HG03342 (cell line): ENCODE results near the gene CUTA.
"Not testable (repeated sequence)": the region's sequence is repeated elsewhere in the genome, so short reads cannot be mapped to it uniquely, and the experiment has no call there.

Source experiments
- ATAC-seq: cut with Tn5 transposase; IDR thresholded peaks from one replicate; pipeline ENCODE4 v1.9.1; 2021; ENCODE audit warnings: mild to moderate bottlenecking, moderate library complexity; ENCODE audit not compliant: unreplicated experiment

Gene CUTA

DNA sequence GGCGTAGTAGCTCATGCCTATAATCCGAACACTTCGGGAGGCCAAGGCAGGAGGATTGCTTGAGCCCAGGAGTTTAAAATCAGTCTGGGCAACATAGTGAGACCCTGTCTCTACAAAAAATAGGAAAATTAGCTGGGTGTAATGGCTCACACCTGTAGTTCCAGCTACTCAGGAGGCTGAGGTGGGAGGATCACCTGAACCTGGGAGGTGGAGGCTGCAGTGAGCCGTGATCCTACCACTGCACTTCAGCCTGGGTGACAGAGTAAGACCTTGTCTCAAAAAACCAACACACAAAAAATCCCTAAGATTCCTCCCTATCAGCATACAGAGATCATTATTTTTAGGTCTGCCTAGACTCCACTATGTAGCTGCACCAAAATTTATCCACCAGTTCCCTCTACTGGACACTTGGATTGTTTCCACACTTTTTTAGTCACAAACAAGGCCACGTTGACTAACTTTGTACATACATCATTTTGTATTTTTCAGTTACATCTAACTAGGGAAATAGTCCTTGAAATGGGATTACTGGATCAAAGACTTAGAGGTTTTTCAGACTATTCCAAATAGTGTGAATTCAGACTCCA, 10.7 kb downstream of the CUTA start:
- no peak for ATAC-seq

DNA sequence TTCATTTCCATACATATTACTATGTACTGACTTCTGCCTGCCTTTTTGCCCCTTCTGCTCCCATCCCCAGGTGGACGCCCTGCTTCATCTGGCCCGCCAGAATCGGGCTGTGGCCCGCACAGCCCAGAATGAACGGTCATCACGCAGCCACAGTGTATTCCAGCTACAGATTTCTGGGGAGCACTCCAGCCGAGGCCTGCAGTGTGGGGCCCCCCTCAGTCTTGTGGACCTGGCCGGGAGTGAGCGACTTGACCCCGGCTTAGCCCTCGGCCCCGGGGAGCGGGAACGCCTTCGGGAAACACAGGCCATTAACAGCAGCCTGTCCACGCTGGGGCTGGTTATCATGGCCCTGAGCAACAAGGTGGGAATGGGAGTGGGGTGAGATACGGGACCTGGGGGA, 11.8 kb downstream of the CUTA start:
- ATAC-seq: no peak

DNA sequence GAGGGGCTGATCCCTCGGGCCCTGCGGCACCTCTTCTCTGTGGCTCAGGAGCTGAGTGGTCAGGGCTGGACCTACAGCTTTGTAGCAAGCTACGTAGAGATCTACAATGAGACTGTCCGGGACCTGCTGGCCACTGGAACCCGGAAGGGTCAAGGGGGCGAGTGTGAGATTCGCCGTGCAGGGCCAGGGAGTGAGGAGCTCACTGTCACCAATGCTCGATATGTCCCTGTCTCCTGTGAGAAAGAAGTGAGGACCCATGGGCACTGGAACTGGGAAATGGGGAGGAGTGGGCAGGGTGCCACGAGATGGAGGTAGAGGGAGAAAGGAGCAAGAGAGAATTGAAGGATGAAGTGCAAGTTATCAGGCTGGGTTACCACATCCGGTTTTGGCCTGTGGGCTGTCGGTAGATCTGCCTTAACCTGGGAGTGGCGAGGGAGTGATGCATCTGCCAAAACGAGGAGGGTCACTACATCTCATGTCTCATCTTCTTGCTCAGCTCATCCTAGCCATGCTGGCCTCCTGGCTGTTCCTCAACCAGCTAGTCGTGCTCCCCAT, 12.4 kb downstream of the CUTA start:
- no peak for ATAC-seq

DNA sequence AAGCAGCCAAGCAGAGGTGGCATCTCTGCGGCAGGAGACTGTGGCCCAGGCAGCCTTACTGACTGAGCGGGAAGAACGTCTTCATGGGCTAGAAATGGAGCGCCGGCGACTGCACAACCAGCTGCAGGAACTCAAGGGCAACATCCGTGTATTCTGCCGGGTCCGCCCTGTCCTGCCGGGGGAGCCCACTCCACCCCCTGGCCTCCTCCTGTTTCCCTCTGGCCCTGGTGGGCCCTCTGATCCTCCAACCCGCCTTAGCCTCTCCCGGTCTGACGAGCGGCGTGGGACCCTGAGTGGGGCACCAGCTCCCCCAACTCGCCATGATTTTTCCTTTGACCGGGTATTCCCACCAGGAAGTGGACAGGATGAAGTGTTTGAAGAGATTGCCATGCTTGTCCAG, 13.0 kb downstream of the CUTA start:
- no peak for ATAC-seq

DNA sequence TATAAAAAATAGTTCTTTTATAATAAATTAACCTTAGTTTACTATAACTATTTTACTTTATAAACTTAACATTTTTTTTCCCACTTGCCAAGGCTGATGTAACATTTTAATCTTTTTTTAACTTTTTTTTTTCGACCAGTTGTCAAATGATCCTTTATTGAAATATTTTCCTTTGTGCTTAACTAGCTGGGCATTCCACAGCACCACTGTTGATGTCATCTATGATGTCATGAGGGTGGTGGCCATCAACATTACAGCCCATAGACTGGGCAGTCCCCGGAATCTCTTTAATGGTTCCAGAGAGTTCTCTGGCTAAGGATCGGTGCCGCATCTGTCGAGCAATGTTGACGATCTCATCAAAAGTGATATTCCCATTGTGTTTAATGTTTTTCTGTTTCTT, 18.0 kb downstream of the CUTA start:
- not testable (repeated sequence) for ATAC-seq

DNA sequence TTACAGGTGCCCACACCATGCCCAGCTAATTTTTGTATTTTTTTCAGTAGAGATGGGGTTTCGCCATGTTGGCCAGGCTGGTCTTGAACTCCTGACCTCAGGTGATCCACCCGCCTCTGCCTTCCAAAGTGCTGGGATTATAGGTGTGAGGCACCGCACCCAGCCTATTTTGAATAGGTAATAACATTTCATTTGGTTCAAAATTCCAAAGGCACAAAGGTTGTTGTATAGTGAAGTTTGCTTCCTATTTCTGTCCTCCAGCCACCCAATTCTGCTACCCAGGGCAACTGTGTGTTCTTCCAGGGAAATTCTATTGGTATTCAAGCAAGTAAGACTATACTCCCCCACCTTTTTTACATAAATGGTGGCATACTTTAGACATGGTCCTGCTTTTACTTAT, 19.3 kb downstream of the CUTA start:
- not testable (repeated sequence) for ATAC-seq

DNA sequence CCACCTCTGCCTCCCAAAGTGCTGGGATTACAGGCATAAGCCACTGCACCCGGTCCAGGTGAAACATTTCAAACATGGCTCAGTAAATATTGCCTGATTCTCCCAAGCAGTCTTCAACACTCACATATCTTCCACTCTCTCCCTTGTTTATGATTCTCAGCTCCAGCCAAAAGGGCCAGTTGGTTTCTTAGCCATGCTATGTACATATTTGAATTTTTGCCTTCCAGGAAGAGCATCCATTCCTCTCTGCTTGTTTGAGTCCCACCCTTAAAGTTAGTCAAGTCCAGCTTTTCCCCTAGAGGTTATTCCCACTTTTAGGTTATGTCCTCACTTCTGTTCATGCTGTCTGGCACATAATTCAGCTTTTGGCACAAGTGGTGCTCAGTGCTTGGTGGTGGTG, 20.4 kb downstream of the CUTA start:
- no peak for ATAC-seq

DNA sequence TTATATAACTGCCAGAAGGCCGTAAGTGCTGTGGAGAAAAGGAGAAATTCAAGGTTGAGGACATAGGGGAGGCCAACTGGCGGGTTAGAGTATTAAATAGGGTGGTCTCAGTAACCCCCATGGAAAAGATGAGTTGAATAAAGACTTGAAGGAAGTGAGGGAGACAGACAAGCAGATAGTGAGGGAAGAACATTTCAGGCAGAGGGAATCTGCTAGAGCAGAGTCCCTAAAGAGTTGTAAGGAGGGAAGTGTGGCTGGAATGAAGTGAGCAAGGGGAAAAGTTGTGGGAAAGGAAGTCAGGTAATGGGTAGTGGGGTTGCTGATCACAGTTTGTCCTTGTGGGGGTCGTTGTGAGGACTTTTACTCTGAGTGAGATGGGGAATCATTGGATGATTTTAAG, 24.9 kb downstream of the CUTA start:
- ATAC-seq: no peak

DNA sequence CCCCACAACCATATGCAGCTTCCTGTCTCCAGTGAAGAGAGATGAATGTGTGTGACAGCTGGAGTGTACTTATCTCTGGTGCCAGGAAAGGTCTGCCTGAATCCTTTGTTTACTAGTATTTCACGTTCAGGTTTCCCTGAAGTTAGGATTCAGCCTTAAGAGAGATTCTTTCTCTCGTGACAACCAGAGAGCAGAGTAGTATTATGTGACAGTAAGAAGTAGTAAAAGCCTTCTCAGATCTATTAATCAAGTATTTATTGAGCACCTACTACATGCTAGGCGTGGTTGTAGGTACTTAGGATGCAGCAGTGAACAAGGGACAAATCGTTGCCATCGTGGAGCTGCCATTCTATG, 25.3 kb downstream of the CUTA start:
- ATAC-seq: no peak

DNA sequence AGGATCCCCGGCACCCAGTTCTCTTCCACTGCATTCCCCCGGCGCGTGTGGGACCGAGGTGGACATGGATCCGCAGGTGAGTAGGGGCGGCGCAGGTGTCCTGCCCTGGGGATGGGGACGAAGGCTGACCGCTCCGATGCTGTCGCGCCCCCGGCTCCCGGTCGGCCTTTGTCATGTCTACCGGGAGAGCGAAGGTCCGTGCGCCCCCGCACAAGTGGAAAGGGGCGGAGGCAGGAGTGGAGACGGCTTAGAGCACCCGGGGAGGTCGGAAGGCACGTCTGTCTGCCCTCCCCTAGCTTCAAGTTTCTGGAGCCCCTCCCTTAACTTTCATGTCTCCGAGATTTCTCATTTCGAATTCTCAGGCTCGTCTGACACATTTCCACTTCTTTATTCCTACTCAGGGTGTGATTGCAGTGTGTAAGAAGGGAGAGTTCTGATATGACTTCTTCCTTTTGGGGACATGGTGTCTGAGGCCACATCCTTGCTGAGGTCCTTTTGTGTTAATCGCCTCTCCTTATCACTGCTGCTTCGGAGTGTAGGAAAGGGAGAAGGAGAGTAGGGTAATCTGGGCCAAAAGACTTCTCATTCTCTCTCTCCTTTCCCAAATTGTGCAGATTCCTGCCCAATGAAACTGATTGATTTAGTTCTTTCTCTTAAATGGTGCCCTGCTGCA, 25.8 kb downstream of the CUTA start:
- ATAC-seq: peak; percentile 16

DNA sequence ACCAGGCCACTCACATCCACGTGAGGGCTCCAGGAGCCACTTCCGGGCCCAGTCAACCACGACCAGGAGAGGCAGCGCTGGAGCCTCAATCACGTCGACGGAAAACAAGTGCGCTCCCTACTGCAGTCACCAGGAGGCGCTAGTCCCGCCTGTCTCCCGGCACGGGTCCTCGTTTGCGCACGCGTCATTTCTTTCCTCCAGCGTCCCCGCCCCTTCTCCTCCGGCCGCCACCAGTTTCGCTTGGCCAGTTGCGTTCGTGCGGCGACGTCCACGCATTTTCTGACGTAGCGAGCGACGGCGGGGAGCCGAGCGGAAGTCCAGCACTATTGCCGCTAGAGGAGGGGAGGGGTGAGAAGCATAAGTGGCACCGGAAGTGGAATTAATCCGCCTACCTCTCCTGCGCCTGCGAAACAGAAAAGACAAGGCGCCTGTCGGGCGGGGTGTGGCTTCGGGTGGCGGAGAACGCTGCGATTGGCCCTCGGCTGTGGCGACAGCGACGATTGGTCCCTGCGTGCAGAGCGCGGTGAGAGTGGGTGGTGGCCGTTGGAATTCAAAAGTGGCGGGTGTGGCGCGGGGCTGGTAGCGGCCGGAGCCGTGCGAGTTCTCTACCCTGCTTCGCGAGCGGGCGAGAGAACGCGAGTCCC, 26.5 kb downstream of the CUTA start, which contains the start of gene KIFC1:
Gene KIFC1, plus strand, starts transcription at position 546 of the 644 bp plus-strand sequence. CDS start 163 bp downstream, outside the sequence.
- peak; percentile 88 for ATAC-seq

DNA sequence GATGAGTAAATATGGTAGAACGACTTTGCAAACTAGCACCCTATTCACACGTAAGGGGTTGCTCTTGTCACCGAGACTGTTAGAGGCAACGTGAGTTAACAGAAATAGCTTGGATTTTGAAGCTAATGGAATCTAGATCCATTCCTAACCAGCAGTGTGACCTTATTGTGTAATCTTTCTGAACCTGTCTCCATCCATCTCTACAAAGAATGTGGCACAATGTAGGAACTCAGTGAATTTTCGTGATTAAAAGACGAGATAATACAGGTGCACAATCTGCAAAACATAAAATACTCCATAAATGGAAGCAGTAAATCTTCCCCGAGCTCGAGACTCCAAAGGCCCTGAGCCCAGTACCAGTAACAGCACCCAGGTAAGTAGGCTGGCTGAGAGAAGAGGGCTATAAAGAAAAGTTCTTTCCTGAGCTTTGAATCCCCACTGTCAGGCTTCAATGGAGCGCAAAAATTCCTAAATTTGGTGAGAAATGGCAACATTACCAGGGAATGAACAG, 27.1 kb downstream of the CUTA start:
- no peak for ATAC-seq

DNA sequence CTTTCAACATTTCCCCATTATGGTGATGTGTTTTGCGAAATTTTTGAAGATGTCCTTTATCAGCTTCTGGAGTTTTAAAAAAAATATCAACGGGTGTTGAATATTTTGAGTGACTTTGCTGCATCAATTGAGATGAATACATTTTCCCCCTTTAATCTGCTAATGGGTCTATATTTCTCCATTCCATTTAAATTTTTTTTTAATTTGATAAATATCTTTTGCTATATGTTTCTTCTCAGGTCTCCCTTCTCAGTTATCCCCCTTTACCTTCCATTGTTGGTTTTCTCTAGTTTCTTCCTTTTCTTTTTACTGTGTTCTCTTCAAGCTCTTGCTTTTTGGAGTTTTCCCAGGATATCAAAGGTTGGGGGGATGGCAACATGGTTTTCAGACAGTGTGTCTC, 27.7 kb downstream of the CUTA start:
- no peak for ATAC-seq

DNA sequence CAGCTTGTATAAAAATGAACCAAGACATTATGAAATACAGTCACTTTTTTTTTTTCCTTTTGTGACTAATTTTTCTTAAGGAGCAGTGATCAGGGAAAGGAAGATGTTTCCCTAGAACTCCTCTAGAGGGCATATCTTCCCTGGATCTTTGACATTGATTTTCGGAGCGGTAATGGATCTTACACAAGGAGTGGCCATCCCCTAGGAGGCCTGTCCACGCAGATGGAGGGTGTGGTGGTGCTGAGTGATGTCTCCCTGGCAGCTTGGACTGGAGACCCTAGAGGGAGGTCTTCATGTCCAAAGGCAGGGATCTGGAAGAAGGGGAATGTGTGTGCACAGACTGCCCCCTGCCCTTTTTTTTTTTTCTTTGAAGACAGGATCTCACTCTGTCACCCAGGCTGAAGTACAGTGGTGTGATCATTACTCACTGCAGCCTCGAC, 33.3 kb downstream of the CUTA start:
- no peak for ATAC-seq

DNA sequence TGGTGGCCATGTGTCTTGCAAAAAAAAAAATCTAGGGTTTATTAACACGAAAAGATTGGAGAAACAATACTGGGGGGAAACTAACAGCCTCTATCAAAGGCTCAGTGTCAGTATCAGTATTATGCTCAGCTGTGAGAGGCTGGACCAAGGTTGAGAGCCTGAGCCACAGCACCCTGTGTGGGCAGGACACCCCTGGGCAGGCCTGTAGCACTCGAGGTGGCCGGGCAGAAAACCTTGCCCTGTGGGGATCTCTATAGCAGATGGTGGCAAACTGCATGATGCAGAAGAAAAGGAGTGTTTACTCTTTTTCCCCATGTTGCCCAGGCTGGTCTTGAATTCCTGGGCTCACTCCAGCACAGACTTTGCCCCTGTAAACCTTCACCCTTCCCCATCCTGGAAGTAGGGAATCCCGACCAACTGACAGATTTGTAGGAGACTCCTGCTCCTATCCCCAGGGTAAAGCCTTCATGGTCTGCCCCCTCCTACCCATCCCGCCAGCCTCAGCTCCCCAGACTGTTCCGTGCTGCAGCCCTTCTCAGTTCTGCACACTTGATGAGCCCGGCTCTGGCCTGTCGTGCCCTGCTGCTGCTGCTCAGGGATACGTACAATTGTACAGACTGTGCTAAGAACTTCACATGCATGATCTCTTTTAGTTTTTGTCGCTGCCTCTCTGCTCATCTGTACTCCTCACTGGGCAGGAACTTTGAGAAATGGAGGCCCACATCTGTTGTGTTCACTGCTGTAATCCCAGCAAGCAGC, 34.3 kb downstream of the CUTA start:
- no peak for ATAC-seq

DNA sequence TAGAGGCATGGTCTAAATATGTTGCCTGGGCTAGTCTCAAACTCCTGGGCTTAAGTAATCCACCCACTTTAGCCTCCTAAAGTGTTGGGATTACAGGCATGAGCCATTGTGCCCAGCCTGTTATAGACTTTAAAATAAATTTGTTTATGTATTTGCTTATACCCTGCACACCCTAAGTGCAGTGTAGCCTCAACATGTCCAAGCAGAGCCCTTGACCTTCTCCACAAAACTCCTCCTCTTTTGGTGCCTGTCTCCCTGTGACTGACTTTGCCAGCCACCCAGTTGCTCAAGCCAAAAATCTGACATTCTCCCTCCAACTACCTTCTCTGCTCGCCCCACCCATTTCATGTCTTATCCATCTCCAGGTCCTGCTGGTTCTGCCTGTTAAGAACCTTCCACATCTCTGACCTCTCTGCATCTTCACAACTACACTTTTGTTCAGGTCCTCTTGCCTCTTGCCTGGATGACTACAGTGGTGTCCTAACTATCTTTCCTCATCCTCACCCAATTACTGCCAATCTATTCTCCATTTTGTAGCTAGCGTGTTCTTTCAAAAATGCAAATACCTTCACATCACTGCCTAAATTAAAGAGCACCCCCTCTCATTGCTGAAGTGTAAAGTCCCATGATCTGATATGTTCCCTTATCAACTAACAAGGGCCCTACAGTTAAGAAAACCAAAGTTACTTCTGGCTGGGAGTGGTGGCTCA, 37.5 kb downstream of the CUTA start:
- no peak for ATAC-seq

DNA sequence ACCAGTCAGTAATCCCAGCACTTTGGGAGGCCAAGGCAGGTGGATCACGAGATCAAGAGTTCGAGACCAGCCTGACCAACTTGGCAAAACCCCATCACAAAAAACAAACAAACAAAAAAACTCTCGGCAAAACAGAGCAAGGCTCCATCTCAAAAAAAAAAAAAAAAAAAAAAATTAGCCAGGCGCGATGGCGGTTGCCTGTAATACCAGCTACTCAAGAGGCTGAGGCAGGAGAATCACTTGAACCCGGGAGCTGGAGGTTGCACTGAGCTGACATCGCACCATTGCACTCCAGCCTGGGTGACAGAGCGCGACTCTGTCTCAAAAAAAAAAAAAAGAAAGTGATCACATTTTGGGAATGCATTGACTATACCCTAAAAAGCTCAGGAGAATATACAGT, 38.7 kb downstream of the CUTA start:
- ATAC-seq: not testable (repeated sequence)

DNA sequence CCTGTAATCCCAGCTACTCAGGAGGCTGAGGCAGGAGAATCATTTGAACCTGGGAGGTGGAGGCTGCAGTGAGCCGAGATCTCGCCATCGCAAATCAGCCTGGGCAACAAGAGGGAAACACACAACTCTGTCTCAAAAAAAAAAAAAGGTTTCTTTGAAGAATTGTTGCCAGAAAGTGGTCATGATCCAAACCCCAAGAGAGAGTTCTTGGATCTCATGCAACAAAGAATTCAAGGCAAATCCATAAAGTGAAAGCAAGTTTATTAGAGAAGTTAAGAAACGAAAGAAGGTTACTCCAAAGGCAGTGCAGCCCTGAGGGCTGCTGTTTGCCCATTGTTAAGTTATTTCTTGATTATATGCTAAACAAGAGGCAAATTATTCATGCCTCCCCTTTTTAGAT, 40.7 kb downstream of the CUTA start:
- ATAC-seq: no peak

DNA sequence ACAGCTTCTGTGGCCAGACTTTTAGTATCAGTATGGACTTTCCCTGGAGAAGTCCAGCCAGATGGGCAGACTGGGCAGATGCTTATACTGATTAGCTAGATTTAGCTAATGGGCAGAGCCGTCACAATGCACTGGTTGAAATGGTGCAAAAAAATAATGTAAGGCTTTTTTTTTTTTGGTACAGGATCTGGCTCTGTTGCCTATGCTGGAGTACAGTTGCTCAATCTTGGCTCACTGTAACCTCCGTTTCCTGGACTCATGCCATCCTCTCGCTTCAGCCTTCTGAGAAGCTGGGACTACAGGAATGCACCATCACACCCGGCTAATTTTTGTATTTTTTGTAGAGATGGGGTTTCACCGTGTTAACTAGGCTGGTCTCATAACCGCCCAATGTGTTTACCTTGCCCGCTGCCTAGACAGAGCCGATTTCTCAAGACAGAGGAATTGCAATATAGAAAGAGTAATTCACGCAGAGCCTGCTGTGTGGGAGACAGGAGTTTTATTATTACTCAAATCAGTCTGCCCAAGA, 42.7 kb downstream of the CUTA start:
- no peak for ATAC-seq
